Gastrocnemius medialis (tissue), 4 donors: Measurements from ENCODE around the gene SYNGR2.

Source experiments
- POLR2A ChIP-seq, 2 donors: fragments of 450-650 bp; IDR thresholded peaks; one replicate each; pipeline ENCODE4 v1.6.1; 2017; ENCODE audit warnings: antibody characterized with exemption in 2 of 2, mild to moderate bottlenecking in 2 of 2, moderate library complexity in 2 of 2
- TF ChIP-seq, protein P1 (sequence below), 5 experiments: fragments of 450-650 bp in 3 of 5; fragments of 200-600 bp in 2 of 5; sonication (generic) in 2 of 5; IDR thresholded peaks in 4 of 5; conservative IDR thresholded peaks in 1 of 5; 1 replicate in 4 of 5; 2 replicates in 1 of 5; pipeline ENCODE4 v1.5.1; 2016 to 2019; ENCODE audit warnings: antibody characterized with exemption in 5 of 5, mild to moderate bottlenecking in 3 of 5, moderate library complexity in 3 of 5

DNA sequence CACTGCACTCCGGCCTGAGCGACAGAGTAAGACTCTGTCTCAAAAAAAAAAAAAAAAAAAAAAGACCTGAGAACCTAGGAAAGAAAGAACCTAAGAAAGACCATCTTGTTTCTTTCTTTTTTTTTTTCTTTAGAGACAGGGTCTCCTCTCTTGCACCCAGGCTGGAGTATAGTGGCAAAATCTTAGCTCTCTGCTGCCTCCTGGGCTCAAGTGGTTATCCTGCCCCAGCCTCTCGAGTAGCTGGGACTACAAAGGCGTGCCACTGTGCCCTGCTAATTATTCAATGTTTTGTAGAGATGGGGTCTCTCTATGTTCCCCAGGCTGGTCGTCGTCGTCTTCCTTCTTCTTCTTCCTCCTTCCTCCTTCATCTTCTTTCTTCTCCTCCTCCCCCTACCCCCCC is 37.9 kb downstream of the SYNGR2 start:
- TF ChIP-seq, protein P1, sequence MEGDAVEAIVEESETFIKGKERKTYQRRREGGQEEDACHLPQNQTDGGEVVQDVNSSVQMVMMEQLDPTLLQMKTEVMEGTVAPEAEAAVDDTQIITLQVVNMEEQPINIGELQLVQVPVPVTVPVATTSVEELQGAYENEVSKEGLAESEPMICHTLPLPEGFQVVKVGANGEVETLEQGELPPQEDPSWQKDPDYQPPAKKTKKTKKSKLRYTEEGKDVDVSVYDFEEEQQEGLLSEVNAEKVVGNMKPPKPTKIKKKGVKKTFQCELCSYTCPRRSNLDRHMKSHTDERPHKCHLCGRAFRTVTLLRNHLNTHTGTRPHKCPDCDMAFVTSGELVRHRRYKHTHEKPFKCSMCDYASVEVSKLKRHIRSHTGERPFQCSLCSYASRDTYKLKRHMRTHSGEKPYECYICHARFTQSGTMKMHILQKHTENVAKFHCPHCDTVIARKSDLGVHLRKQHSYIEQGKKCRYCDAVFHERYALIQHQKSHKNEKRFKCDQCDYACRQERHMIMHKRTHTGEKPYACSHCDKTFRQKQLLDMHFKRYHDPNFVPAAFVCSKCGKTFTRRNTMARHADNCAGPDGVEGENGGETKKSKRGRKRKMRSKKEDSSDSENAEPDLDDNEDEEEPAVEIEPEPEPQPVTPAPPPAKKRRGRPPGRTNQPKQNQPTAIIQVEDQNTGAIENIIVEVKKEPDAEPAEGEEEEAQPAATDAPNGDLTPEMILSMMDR (IDR thresholded peaks at IDR 0.05 in 4 of 5, conservative IDR thresholded peaks at IDR 0.05 in 1 of 5), result no peak
- no peak for TF ChIP-seq POLR2A (IDR thresholded peaks at IDR 0.05)
